Astrocyte of the spinal cord (primary cell): Measurements from ENCODE around the gene SPDYE4.

Experiments used
- DNase-seq: peaks from one replicate; pipeline ENCODE4 v3.0.0; 2011; ENCODE audit warnings: low read depth, low spot score
- H3K4me3 ChIP-seq: 2 replicates; pipeline ENCODE4 v1.5.1; 2011; ENCODE audit warnings: low read depth, mild to moderate bottlenecking, low read length, moderate library complexity
- in situ Hi-C: cut with HindIII; loops from 2 replicates; pipeline ENCODE4 v1.10.0; 2017; ENCODE audit warnings: low sequenced_read_pairs
- TF ChIP-seq, protein P1 (sequence below): IDR thresholded peaks from 2 replicates; pipeline ENCODE4 v1.5.1; 2012; ENCODE audit warnings: low read depth, mild to moderate bottlenecking, low read length, inconsistent platforms

Gene SPDYE4

DNA sequence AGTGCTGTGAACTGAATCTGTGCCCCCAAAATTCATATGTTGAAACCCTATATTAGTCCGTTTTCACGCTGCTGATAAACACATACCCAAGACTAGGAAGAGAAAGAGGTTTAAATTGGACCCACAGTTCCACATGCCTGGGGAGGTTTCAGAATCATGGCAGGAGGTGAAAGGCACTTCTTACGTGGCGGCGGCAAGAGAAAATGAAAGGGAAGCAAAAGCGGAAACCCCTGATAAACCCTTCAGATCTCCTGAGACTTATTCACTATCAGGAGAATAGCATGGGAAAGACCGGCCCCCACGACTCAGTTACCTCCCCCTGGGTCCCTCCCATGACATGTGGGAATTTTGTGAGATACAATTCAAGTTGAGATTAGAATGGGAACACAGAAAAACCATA lies 3.7 kb upstream of the SPDYE4 start:
- DNase-seq: no peak
- H3K4me3 ChIP-seq: no peak overlapping the region
- TF ChIP-seq, protein P1, sequence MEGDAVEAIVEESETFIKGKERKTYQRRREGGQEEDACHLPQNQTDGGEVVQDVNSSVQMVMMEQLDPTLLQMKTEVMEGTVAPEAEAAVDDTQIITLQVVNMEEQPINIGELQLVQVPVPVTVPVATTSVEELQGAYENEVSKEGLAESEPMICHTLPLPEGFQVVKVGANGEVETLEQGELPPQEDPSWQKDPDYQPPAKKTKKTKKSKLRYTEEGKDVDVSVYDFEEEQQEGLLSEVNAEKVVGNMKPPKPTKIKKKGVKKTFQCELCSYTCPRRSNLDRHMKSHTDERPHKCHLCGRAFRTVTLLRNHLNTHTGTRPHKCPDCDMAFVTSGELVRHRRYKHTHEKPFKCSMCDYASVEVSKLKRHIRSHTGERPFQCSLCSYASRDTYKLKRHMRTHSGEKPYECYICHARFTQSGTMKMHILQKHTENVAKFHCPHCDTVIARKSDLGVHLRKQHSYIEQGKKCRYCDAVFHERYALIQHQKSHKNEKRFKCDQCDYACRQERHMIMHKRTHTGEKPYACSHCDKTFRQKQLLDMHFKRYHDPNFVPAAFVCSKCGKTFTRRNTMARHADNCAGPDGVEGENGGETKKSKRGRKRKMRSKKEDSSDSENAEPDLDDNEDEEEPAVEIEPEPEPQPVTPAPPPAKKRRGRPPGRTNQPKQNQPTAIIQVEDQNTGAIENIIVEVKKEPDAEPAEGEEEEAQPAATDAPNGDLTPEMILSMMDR: no peak
- in situ Hi-C loops: no loop called here

DNA sequence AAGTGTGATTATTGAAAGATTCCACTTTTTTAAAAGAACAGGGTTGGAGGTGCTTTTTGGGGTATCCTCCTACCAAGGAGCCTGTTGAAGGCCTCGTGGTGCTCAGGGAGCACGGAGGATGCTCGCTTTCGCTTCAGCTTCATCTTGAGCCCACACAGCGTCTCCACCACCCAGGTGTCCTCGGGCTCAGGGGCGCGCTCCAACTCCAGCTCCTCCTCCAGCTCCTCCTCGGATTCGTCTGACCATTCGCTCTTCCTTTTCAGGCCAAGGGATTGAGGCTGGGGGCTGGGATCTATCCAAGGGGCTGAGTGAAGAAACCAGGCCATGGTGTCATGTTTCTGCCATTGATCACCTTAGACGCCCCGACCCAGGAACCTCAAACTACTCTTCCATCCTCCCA lies 1.2 kb downstream of the SPDYE4 start:
- H3K4me3 ChIP-seq: no peak overlapping the region
- in situ Hi-C loops: no loop called here
- DNase-seq: no peak
- TF ChIP-seq, protein P1: no peak

DNA sequence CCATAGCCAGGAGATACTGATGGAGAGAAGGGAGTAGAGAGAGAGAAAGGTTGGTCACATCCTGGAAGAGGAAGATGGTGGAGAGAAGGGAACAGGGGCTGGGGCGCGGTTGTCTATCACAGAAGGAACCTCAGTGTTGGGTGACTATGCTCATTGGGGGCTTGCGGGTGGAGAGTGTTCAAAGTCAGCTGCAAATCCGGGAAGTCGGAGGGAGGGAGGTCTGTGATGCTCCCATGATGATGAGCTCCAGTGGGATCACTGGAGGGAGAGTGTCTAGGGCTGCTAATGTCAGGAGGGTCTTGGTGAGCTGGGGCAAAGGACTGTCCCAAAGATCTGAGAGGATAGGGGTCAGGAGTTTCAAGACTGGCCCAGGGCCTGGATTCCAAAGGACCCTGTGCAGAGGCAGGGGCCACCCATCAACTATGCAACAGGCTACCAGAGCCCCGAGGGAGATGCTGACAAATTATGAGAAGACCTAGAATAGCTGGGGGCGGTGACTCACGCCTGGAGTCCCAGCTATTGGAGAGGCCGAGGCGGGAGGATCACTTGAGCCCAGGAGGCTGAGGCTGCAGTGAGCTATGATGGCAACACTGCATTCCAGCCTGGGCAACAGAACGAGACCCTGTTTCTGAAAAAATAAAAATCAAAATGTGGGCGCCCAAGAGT lies 2.6 kb downstream of the SPDYE4 start:
- in situ Hi-C loops: no loop called here

DNA sequence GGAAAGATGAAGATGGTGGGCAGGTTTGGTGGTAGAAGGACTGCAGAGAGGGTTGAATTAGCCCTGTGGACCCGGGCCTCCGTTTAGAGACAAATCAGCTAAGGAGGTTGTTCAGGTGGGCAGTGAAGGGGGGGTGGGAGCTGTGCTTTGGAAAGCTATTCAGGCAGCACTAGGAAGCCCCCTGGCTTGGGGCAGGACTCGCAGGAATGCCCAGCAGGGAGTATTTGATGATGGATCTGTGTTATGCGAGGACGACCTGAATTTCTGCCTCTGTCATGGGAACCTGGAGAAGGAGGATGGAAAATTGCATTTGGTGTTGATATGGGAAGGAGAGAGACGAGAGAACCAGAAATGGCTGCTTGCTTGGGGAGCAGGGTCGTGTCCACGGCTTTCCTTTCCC lies 3.5 kb downstream of the SPDYE4 start:
- in situ Hi-C loops: no loop called here
- no peak for DNase-seq
- H3K4me3 ChIP-seq: no peak overlapping the region
- TF ChIP-seq, protein P1: no peak

More for the DNA sequence above, 2.6 kb downstream of the SPDYE4 start:
- DNase-seq: no peak
- no peak overlapping the region for H3K4me3 ChIP-seq
- TF ChIP-seq, protein P1: no peak

DNA sequence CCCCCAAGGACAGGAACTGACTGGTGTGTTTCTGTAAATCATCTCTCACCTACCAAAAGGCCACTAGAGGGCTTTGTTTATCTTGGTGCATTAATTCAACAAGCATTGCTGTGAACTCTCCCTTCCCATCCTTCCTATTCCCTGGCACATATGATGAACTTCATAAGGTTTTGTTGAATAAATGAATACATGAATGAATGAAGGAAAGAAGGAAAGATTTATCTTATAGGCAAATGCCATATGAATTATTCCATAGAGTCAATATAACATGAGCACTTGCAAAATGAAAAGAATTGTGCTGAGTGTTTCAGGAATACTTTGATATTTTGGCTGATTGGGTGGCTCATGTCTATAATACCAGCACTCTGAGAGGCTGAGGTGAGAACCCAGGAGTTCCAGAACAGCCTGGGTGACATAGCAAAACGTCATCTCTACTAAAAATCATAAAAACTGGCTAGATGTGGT lies 4.3 kb downstream of the SPDYE4 start:
- TF ChIP-seq, protein P1: peak; percentile 28
- peak; percentile 7 for DNase-seq
- H3K4me3 ChIP-seq: no peak overlapping the region
- in situ Hi-C loops: no loop called here

DNA sequence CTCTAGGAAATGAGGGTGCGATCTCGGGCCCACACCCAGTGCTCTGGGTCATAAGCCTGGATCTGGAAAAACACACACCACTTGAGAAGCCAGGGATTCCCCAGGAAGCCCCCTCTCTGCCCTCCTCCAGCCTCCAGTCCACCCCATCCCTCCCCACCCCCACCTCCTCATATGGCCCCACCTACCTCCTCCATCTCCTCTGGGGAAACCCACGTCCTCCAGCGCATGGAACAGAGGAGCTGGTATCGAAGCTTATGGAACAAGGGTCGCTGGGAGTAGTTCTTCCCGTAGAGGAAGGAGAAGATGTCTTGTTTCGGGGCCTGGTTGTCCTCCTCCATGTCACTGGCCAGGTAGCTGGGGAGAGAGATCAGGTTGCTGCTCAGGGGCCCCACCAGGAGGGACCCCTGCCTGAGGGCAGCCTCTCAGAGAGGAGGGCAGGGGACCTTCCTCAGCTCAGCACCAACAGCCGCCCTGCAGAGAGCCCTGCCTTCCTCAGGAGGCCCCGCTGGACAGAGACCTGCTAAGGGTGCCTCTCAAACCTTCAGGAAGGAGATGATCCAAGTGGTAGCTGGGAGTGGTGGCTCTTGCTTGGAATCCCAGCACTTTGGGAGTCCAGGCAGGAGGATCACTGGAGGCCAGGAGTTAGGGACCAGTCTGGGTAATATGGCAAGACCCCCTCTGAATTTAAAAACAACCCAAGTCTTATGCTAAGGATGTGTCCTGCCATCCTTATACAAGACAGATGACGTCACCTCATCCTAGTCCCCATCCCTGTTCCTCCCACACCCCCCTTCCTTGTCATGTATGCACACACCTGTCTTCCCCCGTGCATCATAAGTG lies 5.0 kb downstream of the SPDYE4 start:
- H3K4me3 ChIP-seq: no peak overlapping the region
- TF ChIP-seq, protein P1: no peak
- in situ Hi-C loops: no loop called here
- no peak for DNase-seq
